Mammary epithelial cell (primary cell): ENCODE results near the gene NASP.

Source experiments
- EZH2 ChIP-seq: IDR thresholded peaks from 2 replicates; pipeline ENCODE4 v1.6.1; 2012; ENCODE audit warnings: low read length, inconsistent platforms, borderline replicate concordance
- TF ChIP-seq, protein P1 (sequence below), 2 donors: IDR thresholded peaks in 1 of 2; conservative IDR thresholded peaks in 1 of 2; 2 replicates each; pipeline ENCODE4 v1.5.1; 2011 to 2012; ENCODE audit warnings: inconsistent platforms in 2 of 2, low read length in 2 of 2, mild to moderate bottlenecking in 2 of 2, control low read depth in 1 of 2, low read depth in 1 of 2; ENCODE audit not compliant: insufficient read depth in 1 of 2; ENCODE audit errors: extremely low read depth in 1 of 2

DNA sequence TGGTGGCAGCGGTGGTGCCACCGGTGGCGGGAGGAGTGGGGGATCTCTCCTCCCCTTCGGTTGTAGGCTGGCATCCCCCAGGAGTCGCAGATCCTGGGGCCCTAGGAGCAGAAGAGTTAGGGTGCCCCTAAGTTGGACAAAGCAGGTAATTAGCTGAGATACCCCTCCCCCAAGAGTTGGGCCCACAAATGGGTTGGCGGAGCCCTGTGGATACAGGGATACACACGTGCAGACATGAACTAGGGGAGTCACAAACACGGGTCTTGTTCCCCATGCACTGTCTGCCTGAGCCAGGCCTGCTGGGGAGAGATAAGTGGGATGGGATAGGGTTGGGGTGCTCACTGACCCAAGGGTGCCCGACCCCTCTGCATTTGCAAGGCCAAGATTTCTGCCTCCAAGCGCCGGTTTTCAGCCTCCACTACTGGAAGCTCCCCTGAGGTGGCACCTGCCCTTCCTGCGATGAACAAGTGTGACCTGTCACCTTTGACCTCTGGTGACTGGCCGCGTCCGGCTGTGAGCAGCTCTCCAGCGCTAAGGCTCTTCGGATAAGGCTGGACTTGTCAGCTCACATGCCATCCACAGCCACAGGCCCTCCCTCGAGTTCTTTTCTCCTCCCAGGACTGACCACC is 38.2 kb downstream of the NASP start:
- TF ChIP-seq, protein P1, sequence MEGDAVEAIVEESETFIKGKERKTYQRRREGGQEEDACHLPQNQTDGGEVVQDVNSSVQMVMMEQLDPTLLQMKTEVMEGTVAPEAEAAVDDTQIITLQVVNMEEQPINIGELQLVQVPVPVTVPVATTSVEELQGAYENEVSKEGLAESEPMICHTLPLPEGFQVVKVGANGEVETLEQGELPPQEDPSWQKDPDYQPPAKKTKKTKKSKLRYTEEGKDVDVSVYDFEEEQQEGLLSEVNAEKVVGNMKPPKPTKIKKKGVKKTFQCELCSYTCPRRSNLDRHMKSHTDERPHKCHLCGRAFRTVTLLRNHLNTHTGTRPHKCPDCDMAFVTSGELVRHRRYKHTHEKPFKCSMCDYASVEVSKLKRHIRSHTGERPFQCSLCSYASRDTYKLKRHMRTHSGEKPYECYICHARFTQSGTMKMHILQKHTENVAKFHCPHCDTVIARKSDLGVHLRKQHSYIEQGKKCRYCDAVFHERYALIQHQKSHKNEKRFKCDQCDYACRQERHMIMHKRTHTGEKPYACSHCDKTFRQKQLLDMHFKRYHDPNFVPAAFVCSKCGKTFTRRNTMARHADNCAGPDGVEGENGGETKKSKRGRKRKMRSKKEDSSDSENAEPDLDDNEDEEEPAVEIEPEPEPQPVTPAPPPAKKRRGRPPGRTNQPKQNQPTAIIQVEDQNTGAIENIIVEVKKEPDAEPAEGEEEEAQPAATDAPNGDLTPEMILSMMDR (conservative IDR thresholded peaks at IDR 0.05 in 1 of 2, IDR thresholded peaks at IDR 0.05 in 1 of 2; ENCODE audit: extremely low read depth in 1 of 2, insufficient read depth in 1 of 2, low read depth in 1 of 2, low read length in 2 of 2): no peak
- no peak for TF ChIP-seq EZH2
